Right lobe of liver (tissue), 4 donors: ENCODE results near the gene TTC5.

Experiments used
- CTCF ChIP-seq, 4 donors: fragments of 200-600 bp in 3 of 4; fragments of 450-650 bp in 1 of 4; IDR thresholded peaks; one replicate each; pipeline versions ENCODE4 v1.5.1 to v1.8.0; 2016 to 2022; ENCODE audit warnings: antibody characterized with exemption in 4 of 4, mild to moderate bottlenecking in 2 of 4
- POLR2A ChIP-seq: fragments of 450-650 bp; IDR thresholded peaks from one replicate; pipeline ENCODE4 v1.6.1; 2017; ENCODE audit warnings: antibody characterized with exemption, mild to moderate bottlenecking
- donor health status: DM: no; HTN: no; CAD: no.
- donor health status: DM: no; HTN: no; CAD: no.
- donor health status: DM: no; HTN: yes; CAD: no.

GRCh38 chr14:20328705-20329104 is 23.0 kb upstream of the TTC5 start:
- TF ChIP-seq CTCF (IDR thresholded peaks at IDR 0.05) (no peak), POLR2A (no peak)
